ENCODE results near the gene ARMC12. TPM values are rescaled to one million over a fixed set of nuclear protein-coding genes. Genes with fewer than 3 reads are reported as not detected.

The ARMC12 gene
- total RNA-seq, 2 donors from 2014 or later, result 0.57 to 0.93 TPM

- 83 to 92% methylated on average over 6 to 7 of the region's 7 CpGs for WGBS, 2 experiments (ENCODE audit: insufficient coverage in 1 of 2, insufficient read length in 1 of 2)
- TF ChIP-seq CTCF (conservative IDR thresholded peaks at IDR 0.05), result no peak
- no peak overlapping the region for H3K27ac ChIP-seq (ENCODE audit: low read depth, low read length)
- no peak overlapping the region for H3K27ac Mint-ChIP-seq
- no peak overlapping the region for H3K4me3 Mint-ChIP-seq
- no peaks in the 10 kb centered on the region for H3K4me1 ChIP-seq (ENCODE audit: control insufficient read depth, insufficient read depth, low read length)
- no peaks in the 10 kb centered on the region for H3K4me1 Mint-ChIP-seq
- no peak overlapping the region for H3K4me3 ChIP-seq (ENCODE audit: low read length)
- H3K36me3 Mint-ChIP-seq (ENCODE audit: low read depth), result no peaks in the 10 kb centered on the region
- no peaks in the 10 kb centered on the region for H3K9me3 ChIP-seq (ENCODE audit: control insufficient read depth, low read length)
- H3K9ac ChIP-seq (ENCODE audit: extremely low read depth, low read length, poor library complexity, severe bottlenecking), result no peak overlapping the region
- H3K9me3 Mint-ChIP-seq, result no peaks in the 10 kb centered on the region
- H3K27me3 Mint-ChIP-seq (ENCODE audit: insufficient read depth), result peaks cover 3% of the 10 kb centered on the region
- no peaks in the 10 kb centered on the region for H3K27me3 ChIP-seq (ENCODE audit: control insufficient read depth, insufficient read depth, low read length, poor library complexity, severe bottlenecking)
- no peaks in the 10 kb centered on the region for H3K36me3 ChIP-seq (ENCODE audit: control insufficient read depth, insufficient read depth, low read length)
- no peak for DNase-seq
These were observed 13.7 kb downstream of the ARMC12 start for GRCh38 chr6:35750557-35750956.

GRCh38 chr6:35751594-35751993 lies 14.8 kb downstream of the ARMC12 start:
- WGBS, 2 experiments (ENCODE audit: insufficient coverage in 1 of 2, insufficient read length in 1 of 2), result 91% methylated on average over 4 of the region's 4 CpGs

GRCh38 chr6:35752330-35752729 lies 15.5 kb downstream of the ARMC12 start:
- no peaks in the 10 kb centered on the region for H3K4me1 Mint-ChIP-seq
- no peaks in the 10 kb centered on the region for H3K9me3 ChIP-seq (ENCODE audit: control insufficient read depth, low read length)
- 91 to 95% methylated on average over 4 of the region's 4 CpGs for WGBS, 2 experiments (ENCODE audit: insufficient coverage in 1 of 2, insufficient read length in 1 of 2)
- H3K9me3 Mint-ChIP-seq, result no peaks in the 10 kb centered on the region
- no peak overlapping the region for H3K9ac ChIP-seq (ENCODE audit: extremely low read depth, low read length, poor library complexity, severe bottlenecking)
- peaks cover 3% of the 10 kb centered on the region for H3K27me3 Mint-ChIP-seq (ENCODE audit: insufficient read depth)
- no peaks in the 10 kb centered on the region for H3K36me3 ChIP-seq (ENCODE audit: control insufficient read depth, insufficient read depth, low read length)
- H3K36me3 Mint-ChIP-seq (ENCODE audit: low read depth), result no peaks in the 10 kb centered on the region
- DNase-seq, result no peak
- no peaks in the 10 kb centered on the region for H3K27me3 ChIP-seq (ENCODE audit: control insufficient read depth, insufficient read depth, low read length, poor library complexity, severe bottlenecking)
- H3K4me3 ChIP-seq (ENCODE audit: low read length), result no peak overlapping the region
- H3K27ac ChIP-seq (ENCODE audit: low read depth, low read length), result no peak overlapping the region
- TF ChIP-seq CTCF (conservative IDR thresholded peaks at IDR 0.05), result no peak
- no peaks in the 10 kb centered on the region for H3K4me1 ChIP-seq (ENCODE audit: control insufficient read depth, insufficient read depth, low read length)
- no peak overlapping the region for H3K27ac Mint-ChIP-seq
- no peak overlapping the region for H3K4me3 Mint-ChIP-seq

More at GRCh38 chr6:35751594-35751993, 14.8 kb downstream of the ARMC12 start:
- no peaks in the 10 kb centered on the region for H3K4me1 ChIP-seq (ENCODE audit: control insufficient read depth, insufficient read depth, low read length)
- H3K9ac ChIP-seq (ENCODE audit: extremely low read depth, low read length, poor library complexity, severe bottlenecking), result no peak overlapping the region
- Mint-ChIP-seq H3K9me3 (no peaks in the 10 kb centered on the region), H3K4me1 (no peaks in the 10 kb centered on the region), H3K36me3 (ENCODE audit: low read depth) (no peaks in the 10 kb centered on the region), H3K4me3 (no peak overlapping the region), H3K27ac (no peak overlapping the region), H3K27me3 (ENCODE audit: insufficient read depth) (peaks cover 3% of the 10 kb centered on the region)
- no peak overlapping the region for H3K4me3 ChIP-seq (ENCODE audit: low read length)
- DNase-seq, result no peak
- H3K27ac ChIP-seq (ENCODE audit: low read depth, low read length), result no peak overlapping the region
- TF ChIP-seq CTCF (conservative IDR thresholded peaks at IDR 0.05), result no peak
- H3K9me3 ChIP-seq (ENCODE audit: control insufficient read depth, low read length), result no peaks in the 10 kb centered on the region
- H3K36me3 ChIP-seq (ENCODE audit: control insufficient read depth, insufficient read depth, low read length), result no peaks in the 10 kb centered on the region
- H3K27me3 ChIP-seq (ENCODE audit: control insufficient read depth, insufficient read depth, low read length, poor library complexity, severe bottlenecking), result no peaks in the 10 kb centered on the region

Data from endodermal cell (in vitro differentiated cells).